ENCODE measurements around the gene ZBTB24. TPM values are rescaled to one million over a fixed set of nuclear protein-coding genes. Genes with fewer than 3 reads are reported as not detected.

Gene ZBTB24
- total RNA-seq, 4 donors from 2014 or later: 6.5 to 9.6 (median 8.0) TPM

GRCh38 chr6:109488001-109488400 is 5.0 kb upstream of the ZBTB24 start:
- no peak overlapping the region for H3K27ac ChIP-seq
- H3K4me3 ChIP-seq: no peak overlapping the region
- H3K27me3 ChIP-seq: no peaks in the 10 kb centered on the region
- TF ChIP-seq POLR2A (IDR thresholded peaks at IDR 0.05) (no peak), CTCF (IDR thresholded peaks at IDR 0.05) (no peak)
- no peak for DNase-seq (ENCODE audit: low spot score in 2 of 2)
- peaks cover 0 to 11% (median 4%) of the 10 kb centered on the region in 4 donors for H3K4me1 ChIP-seq
- H3K9me3 ChIP-seq: no peaks in the 10 kb centered on the region
- no peaks in the 10 kb centered on the region for H3K36me3 ChIP-seq

GRCh38 chr6:109486068-109486467 is 3.0 kb upstream of the ZBTB24 start:
- 88 to 95% methylated on average over 1 of the region's 1 CpG for WGBS, 2 donors
- no peak overlapping the region for H3K27ac ChIP-seq
- no peak for TF ChIP-seq POLR2A (IDR thresholded peaks at IDR 0.05)
- no peak for TF ChIP-seq CTCF (IDR thresholded peaks at IDR 0.05)
- no peak for TF ChIP-seq EP300 (IDR thresholded peaks at IDR 0.05)
- no peaks in the 10 kb centered on the region for H3K9me3 ChIP-seq
- peaks cover 0 to 23% (median 17%) of the 10 kb centered on the region in 4 donors for H3K4me1 ChIP-seq
- no peak overlapping the region for H3K4me3 ChIP-seq
- no peaks in the 10 kb centered on the region for H3K27me3 ChIP-seq
- DNase-seq (ENCODE audit: low spot score in 2 of 2): no peak
- H3K36me3 ChIP-seq: peaks cover 0 to 8% (median 0%) of the 10 kb centered on the region in 3 donors

- H3K4me1 ChIP-seq: peaks cover under 1 to 30% (median 23%) of the 10 kb centered on the region in 4 donors
- WGBS, 2 donors: 70 to 71% methylated on average over 3 of the region's 3 CpGs
- DNase-seq (ENCODE audit: low spot score in 2 of 2): no peak
- peaks cover 0 to 15% (median 0%) of the 10 kb centered on the region in 3 donors for H3K36me3 ChIP-seq
- no peak overlapping the region for H3K4me3 ChIP-seq
- no peak overlapping the region for H3K27ac ChIP-seq
- no peaks in the 10 kb centered on the region for H3K27me3 ChIP-seq
- no peaks in the 10 kb centered on the region for H3K9me3 ChIP-seq
- TF ChIP-seq CTCF (IDR thresholded peaks at IDR 0.05) (no peak), POLR2A (IDR thresholded peaks at IDR 0.05) (no peak), EP300 (IDR thresholded peaks at IDR 0.05) (no peak)
Measured at GRCh38 chr6:109485266-109485935, 2.4 kb upstream of the ZBTB24 start.

GRCh38 chr6:109484122-109484521 is 1.1 kb upstream of the ZBTB24 start:
- WGBS, 2 donors: 22 to 25% methylated on average over 3 of the region's 3 CpGs
- Histone ChIP-seq H3K4me1 (peaks cover 3 to 42% (median 29%) of the 10 kb centered on the region in 4 donors), H3K27me3 (no peaks in the 10 kb centered on the region), H3K36me3 (peaks cover 0 to 17% (median 0%) of the 10 kb centered on the region in 3 donors), H3K27ac (peak overlapping the region in 3 of 4 donors; percentile 62 to 96 (median 82)), H3K9me3 (no peaks in the 10 kb centered on the region), H3K4me3 (peak overlapping the region in 2 of 4 donors; percentile 80 to 100)
- TF ChIP-seq CTCF (IDR thresholded peaks at IDR 0.05) (no peak), EP300 (IDR thresholded peaks at IDR 0.05) (no peak), POLR2A (IDR thresholded peaks at IDR 0.05) (no peak)
- no peak for DNase-seq (ENCODE audit: low spot score in 2 of 2)

GRCh38 chr6:109483735-109484057 is 677 bp upstream of the ZBTB24 start:
- Histone ChIP-seq H3K9me3 (no peaks in the 10 kb centered on the region), H3K4me3 (peak overlapping the region in 3 of 4 donors; percentile 34 to 100 (median 80)), H3K27me3 (no peaks in the 10 kb centered on the region), H3K36me3 (peaks cover 0 to 17% (median 0%) of the 10 kb centered on the region in 3 donors), H3K4me1 (peaks cover 3 to 47% (median 31%) of the 10 kb centered on the region in 4 donors), H3K27ac (peak overlapping the region in 3 of 4 donors; percentile 62 to 96 (median 82))
- no peak for TF ChIP-seq CTCF (IDR thresholded peaks at IDR 0.05)
- WGBS, 2 donors: 1 to 2% methylated on average over 6 of the region's 6 CpGs
- DNase-seq (ENCODE audit: low spot score in 2 of 2): no peak
